SJCRH30 (cell line): ENCODE measurements around the gene RSPO3. TPM values are rescaled to one million over a fixed set of nuclear protein-coding genes. Genes with fewer than 3 reads are reported as not detected.

Experiments
- DNase-seq, 2 experiments: peaks; one replicate each; pipeline ENCODE4 v3.0.0-alpha.2; 2015 to 2020
- H3K27ac ChIP-seq: fragments of 250-450 bp; sonication (Bioruptor Pico); 2 replicates; pipeline ENCODE4 v1.5.1; 2020; ENCODE audit warnings: mild to moderate bottlenecking, moderate library complexity
- H3K27me3 ChIP-seq: fragments of 250-450 bp; sonication (Bioruptor Pico); 2 replicates; pipeline ENCODE4 v1.5.1; 2020; ENCODE audit warnings: mild to moderate bottlenecking, moderate library complexity
- H3K36me3 ChIP-seq: fragments of 250-450 bp; sonication (Bioruptor Pico); 2 replicates; pipeline ENCODE4 v1.5.1; 2020; ENCODE audit warnings: mild to moderate bottlenecking, moderate library complexity
- H3K4me1 ChIP-seq: fragments of 250-450 bp; sonication (Bioruptor Pico); 2 replicates; pipeline ENCODE4 v1.5.1; 2020; ENCODE audit warnings: mild to moderate bottlenecking, moderate library complexity
- H3K4me3 ChIP-seq: fragments of 250-450 bp; sonication (Bioruptor Pico); 2 replicates; pipeline ENCODE4 v1.5.1; 2020; ENCODE audit warnings: mild to moderate bottlenecking, moderate library complexity
- H3K9me3 ChIP-seq: fragments of 250-450 bp; sonication (Bioruptor Pico); replicated peaks from 2 replicates; pipeline ENCODE4 v1.5.1; 2020; ENCODE audit warnings: mild to moderate bottlenecking, moderate library complexity
- total RNA-seq: library from RNA; depleted of rRNA; stranded (reverse); fragments of >200 nt; shearing (Covaris generic); gene quantifications from 2 replicates; pipeline ENCODE4 v1.2.3, GENCODE V29; 2014; rRNA removed

Gene RSPO3, protein sequence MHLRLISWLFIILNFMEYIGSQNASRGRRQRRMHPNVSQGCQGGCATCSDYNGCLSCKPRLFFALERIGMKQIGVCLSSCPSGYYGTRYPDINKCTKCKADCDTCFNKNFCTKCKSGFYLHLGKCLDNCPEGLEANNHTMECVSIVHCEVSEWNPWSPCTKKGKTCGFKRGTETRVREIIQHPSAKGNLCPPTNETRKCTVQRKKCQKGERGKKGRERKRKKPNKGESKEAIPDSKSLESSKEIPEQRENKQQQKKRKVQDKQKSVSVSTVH
- total RNA-seq = not detected in 2 replicates

DNA sequence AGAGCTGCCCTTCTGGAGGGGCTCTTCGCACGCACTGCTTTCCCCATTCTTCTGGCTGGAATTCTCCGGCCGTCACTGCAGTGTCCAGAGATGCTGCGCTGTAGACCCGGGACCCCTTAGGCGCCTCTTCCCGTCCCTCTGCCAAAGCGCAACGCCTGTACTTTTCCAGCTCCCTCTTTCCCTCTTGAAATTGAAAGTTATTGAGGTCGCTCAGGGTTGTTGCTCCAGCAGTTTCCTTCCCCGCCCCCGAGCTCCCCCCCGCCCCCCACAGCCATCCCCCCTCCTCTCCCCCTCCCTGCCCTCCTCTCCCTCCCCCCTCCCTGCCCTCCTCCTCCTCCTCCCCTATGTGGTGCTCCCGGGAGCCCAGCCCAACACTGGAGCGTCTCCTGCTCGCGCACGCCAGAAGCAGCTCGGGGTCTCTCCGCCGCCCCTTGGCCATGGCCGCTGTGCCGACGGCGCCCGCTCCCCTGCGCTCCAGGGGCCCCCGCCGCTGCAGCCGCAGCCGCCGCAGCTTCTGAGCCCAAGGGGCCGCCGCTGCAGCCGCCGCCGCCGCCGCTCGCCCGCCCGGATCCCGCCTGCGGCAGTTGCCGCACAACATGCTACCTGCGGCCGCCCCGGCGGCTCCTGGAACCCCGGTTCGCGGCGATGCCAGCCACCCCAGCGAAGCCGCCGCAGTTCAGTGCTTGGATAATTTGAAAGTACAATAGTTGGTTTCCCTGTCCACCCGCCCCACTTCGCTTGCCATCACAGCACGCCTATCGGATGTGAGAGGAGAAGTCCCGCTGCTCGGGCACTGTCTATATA is at the start of gene RSPO3:
Gene RSPO3, plus strand, starts transcription at position 374 of the 804 bp plus-strand sequence. CDS start 522 bp downstream, outside the sequence.
- DNase-seq = peak; percentile 7 to 13
- no peak within 1 kb of the TSS for H3K27ac ChIP-seq
- peaks cover 12% of the 10 kb centered on the region for H3K27me3 ChIP-seq

DNA sequence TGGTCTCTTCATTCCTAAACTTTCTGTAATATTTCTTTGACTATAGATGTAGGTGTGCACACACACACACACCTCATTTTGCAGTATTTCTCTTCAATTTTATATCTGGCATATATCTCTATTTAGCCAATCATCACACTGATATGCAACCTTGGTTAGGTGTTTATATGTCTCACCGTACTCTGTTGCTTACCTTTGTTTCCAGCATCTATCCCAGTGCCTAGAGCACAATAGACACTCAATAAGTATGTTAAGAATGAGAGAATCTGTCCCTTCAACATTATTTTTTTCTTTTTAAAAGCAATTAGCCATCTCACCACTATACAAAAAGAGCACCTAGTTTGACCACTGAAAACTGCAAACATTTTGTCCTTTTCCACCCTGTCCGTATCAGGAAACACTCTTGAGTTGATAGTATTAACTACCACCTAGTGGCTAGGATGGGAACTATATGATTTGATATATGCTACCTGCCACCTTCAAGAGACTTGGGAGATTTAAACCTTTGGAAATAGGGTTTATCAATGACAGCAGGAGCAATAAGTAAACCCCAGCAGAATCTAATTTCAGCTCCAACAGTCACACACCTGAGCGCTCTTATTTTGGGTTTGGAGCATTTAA is 48.7 kb upstream of the RSPO3 start:
- Histone ChIP-seq H3K4me3 (no peak overlapping the region), H3K36me3 (no peaks in the 10 kb centered on the region), H3K4me1 (no peaks in the 10 kb centered on the region), H3K9me3 (no peaks in the 10 kb centered on the region), H3K27me3 (no peaks in the 10 kb centered on the region), H3K27ac (no peak overlapping the region)
- peak in 1 of 2 experiments; percentile 28 for DNase-seq

More for the DNA sequence above, at the start of gene RSPO3:
- Histone ChIP-seq H3K36me3 (no peaks in the 10 kb centered on the region), H3K9me3 (0 out of 2 replicates have a peak, but pooled peaks cover 3% of the 10 kb centered on the region), H3K4me3 (peak within 1 kb of the TSS; percentile 36), H3K4me1 (no peaks in the 10 kb centered on the region)

- no peak for DNase-seq
- Histone ChIP-seq H3K4me1 (no peaks in the 10 kb centered on the region), H3K27ac (no peak overlapping the region), H3K4me3 (no peak overlapping the region), H3K36me3 (no peaks in the 10 kb centered on the region), H3K27me3 (no peaks in the 10 kb centered on the region), H3K9me3 (no peaks in the 10 kb centered on the region)
Measured at GRCh38 chr6:127073222-127073621, 45.2 kb upstream of the RSPO3 start.

DNA sequence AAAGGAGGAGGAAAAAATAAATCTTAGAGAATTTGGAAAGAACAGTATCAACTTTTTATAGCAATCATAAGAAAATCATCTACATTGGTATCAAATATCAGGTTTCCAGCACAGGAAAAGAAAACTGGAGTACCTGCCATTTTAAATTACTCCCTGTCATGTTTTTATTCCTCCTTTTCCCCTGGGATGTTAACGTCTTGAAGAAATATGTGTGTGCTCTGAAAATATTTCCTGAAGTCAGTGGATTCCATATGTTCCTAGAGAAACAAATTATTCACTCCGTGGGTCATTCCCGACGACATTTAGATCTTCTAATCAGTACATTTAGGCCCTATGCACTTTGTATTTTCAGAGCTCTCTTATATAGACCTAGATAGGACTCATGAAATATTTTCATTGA is 42.0 kb upstream of the RSPO3 start:
- Histone ChIP-seq H3K4me3 (no peak overlapping the region), H3K36me3 (no peaks in the 10 kb centered on the region), H3K27ac (no peak overlapping the region), H3K4me1 (no peaks in the 10 kb centered on the region), H3K27me3 (no peaks in the 10 kb centered on the region), H3K9me3 (no peaks in the 10 kb centered on the region)
- DNase-seq = no peak

- Histone ChIP-seq H3K27ac (no peak overlapping the region), H3K4me1 (no peaks in the 10 kb centered on the region), H3K4me3 (no peak overlapping the region), H3K36me3 (no peaks in the 10 kb centered on the region), H3K9me3 (no peaks in the 10 kb centered on the region), H3K27me3 (no peaks in the 10 kb centered on the region)
- no peak for DNase-seq
Measured at GRCh38 chr6:127077886-127078285, 40.6 kb upstream of the RSPO3 start.

DNA sequence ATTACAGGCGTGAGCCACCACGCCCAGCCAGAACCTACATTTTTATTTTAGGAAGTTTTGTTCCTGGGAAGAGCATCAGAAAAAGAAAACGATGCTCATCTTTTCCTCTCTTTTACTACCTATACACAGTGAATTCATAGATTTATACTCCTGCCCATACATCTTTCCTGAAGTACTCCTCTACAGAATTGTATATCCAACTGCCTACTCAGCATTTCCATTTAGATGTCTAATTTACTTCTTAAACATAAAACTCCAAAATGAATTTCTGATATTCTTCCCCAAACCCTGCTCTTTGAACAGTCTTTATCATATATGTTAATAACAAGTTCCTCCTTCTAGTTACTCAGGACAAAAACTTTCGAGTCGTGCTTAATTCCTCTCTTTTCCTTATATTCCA is 39.8 kb upstream of the RSPO3 start:
- no peaks in the 10 kb centered on the region for H3K27me3 ChIP-seq
- no peak for DNase-seq

DNA sequence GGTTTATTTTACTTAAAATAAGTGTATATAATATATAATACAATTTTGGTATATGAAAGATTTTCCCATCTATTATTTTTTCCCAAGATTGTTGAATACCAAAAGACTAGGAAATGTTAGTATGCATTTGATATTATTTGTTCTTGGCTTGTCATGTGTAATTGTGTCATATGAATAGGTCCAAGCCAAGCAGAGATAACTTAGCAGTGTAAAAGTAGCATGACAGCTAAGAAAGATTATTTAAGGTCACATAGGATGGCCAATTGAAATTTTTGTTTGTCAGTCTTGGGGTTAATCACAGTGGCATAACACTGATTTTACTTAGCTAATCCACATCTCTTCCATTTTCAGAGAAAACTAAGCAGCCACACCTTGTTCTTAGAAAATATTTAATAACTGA is 38.8 kb upstream of the RSPO3 start:
- H3K4me1 ChIP-seq = no peaks in the 10 kb centered on the region
- H3K9me3 ChIP-seq = no peaks in the 10 kb centered on the region
- no peak overlapping the region for H3K4me3 ChIP-seq
- no peaks in the 10 kb centered on the region for H3K27me3 ChIP-seq
- no peak for DNase-seq
- no peak overlapping the region for H3K27ac ChIP-seq
- no peaks in the 10 kb centered on the region for H3K36me3 ChIP-seq

More for the DNA sequence above, 39.8 kb upstream of the RSPO3 start:
- Histone ChIP-seq H3K9me3 (no peaks in the 10 kb centered on the region), H3K36me3 (no peaks in the 10 kb centered on the region), H3K27ac (no peak overlapping the region), H3K4me1 (no peaks in the 10 kb centered on the region), H3K4me3 (no peak overlapping the region)

- H3K36me3 ChIP-seq = no peaks in the 10 kb centered on the region
- no peak overlapping the region for H3K4me3 ChIP-seq
Measured at GRCh38 chr6:127080081-127080480, 38.4 kb upstream of the RSPO3 start.

DNA sequence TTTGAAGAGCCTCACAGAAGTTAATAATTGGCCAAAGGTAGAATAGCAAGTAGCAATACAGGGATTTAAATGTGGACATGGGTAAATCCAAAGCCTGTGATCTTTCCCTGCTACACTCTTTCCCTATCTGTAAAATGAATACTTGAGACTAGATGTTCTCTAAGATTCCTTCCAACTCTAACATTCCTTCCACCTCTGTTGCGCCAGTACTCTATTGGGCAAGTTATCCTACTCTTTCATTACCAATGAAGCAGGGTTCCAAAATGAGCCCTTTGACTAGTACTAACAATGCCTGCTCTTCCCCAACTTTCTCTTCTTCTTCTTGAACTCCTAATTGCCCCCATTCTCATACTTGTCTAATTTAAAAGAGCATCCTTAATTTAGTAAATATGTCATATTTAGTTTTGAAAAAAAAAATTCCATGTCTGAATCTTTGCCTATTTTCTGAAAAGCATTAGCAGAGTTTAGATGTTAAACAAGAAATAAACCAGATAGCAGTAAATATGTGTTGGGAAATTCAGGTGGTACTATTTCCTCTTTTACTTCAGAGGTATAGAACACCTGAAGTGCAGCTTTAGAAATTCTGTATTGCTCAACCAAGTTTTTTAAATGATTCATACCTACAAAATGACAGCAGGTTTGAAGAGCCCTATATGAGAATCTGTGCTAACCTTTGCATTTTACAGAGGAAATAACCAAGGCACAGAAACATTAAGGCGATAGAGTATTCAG is 35.1 kb upstream of the RSPO3 start:
- no peak for DNase-seq
- Histone ChIP-seq H3K27me3 (no peaks in the 10 kb centered on the region), H3K4me3 (no peak overlapping the region), H3K4me1 (no peaks in the 10 kb centered on the region), H3K36me3 (no peaks in the 10 kb centered on the region), H3K9me3 (no peaks in the 10 kb centered on the region), H3K27ac (no peak overlapping the region)

More at GRCh38 chr6:127080081-127080480, 38.4 kb upstream of the RSPO3 start:
- H3K27ac ChIP-seq = no peak overlapping the region
- H3K4me1 ChIP-seq = no peaks in the 10 kb centered on the region
- no peaks in the 10 kb centered on the region for H3K27me3 ChIP-seq
- no peak for DNase-seq
- no peaks in the 10 kb centered on the region for H3K9me3 ChIP-seq

DNA sequence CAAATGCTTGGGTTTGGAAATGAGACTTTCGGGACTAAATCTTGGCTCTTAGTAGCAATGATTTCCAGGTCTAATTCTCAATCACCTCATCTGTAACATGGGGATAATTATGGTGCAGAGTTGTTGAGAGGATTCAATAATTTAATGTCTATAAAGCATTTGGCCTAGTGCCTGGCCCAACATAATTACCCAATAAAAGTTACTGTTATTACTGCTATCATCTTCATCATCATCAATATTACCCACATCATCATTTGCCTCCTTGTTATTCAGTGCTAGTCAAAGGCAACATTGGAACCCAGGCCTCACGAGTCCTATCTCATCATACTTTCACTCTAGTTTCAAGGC is 34.5 kb upstream of the RSPO3 start:
- no peaks in the 10 kb centered on the region for H3K27me3 ChIP-seq
- no peak overlapping the region for H3K27ac ChIP-seq
- H3K4me1 ChIP-seq = no peaks in the 10 kb centered on the region
- H3K36me3 ChIP-seq = no peaks in the 10 kb centered on the region
- H3K4me3 ChIP-seq = no peak overlapping the region
- no peak for DNase-seq
- no peaks in the 10 kb centered on the region for H3K9me3 ChIP-seq

DNA sequence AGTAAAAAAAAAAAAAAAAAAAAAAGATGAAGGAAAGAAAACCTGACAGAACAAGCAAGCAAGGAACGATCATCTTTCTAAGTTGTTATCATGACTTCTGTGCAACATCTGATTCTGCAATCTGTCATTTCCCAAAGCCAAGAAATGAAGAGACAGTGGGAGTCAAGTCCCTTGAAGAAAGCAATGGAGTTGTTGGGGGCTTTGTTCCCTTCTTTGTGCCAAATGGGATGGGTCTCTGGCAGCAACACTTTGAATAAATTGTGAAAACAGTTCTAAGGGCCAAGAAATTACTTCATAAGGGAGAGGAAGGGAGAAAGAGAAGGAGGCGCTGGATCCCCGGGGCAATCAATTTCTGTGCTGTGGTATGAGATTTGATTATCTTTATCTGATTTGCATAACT is 33.3 kb upstream of the RSPO3 start:
- H3K4me1 ChIP-seq = no peaks in the 10 kb centered on the region
- H3K4me3 ChIP-seq = no peak overlapping the region
- no peaks in the 10 kb centered on the region for H3K36me3 ChIP-seq
- DNase-seq = no peak
- no peaks in the 10 kb centered on the region for H3K9me3 ChIP-seq
- no peaks in the 10 kb centered on the region for H3K27me3 ChIP-seq
- no peak overlapping the region for H3K27ac ChIP-seq

GRCh38 chr6:127090051-127090450 is 28.4 kb upstream of the RSPO3 start:
- Histone ChIP-seq H3K27ac (no peak overlapping the region), H3K4me3 (no peak overlapping the region), H3K36me3 (no peaks in the 10 kb centered on the region), H3K4me1 (no peaks in the 10 kb centered on the region), H3K9me3 (no peaks in the 10 kb centered on the region), H3K27me3 (peaks cover 3% of the 10 kb centered on the region; the same call in 1 of the 2 replicates)
- no peak for DNase-seq

DNA sequence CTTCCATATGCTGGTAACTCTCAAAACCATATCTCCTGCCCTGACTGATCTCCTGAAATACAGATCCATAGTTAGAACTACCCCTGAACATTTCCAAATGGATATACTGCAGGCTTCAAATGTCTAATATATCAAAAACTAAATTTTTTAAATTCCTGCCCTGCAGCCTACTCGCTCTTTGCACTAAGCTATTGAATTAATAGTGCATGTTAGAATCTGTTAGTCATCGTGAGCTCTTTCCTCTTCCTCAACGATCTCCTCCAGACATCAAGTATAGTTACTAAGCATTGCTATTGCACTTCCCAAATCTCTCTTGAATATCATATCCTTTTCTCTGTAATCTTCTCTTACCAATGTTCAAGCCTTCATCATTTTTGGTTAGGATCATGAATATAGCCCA is 26.0 kb upstream of the RSPO3 start:
- no peaks in the 10 kb centered on the region for H3K9me3 ChIP-seq
- no peak overlapping the region for H3K4me3 ChIP-seq
- no peaks in the 10 kb centered on the region for H3K4me1 ChIP-seq
- H3K27ac ChIP-seq = no peak overlapping the region
- H3K36me3 ChIP-seq = no peaks in the 10 kb centered on the region
- no peak for DNase-seq
- H3K27me3 ChIP-seq = peaks cover 3% of the 10 kb centered on the region; the same call in 1 of the 2 replicates

GRCh38 chr6:127094791-127095190 is 23.7 kb upstream of the RSPO3 start:
- no peak overlapping the region for H3K4me3 ChIP-seq
- peaks cover 3% of the 10 kb centered on the region for H3K27me3 ChIP-seq
- no peaks in the 10 kb centered on the region for H3K4me1 ChIP-seq
- no peaks in the 10 kb centered on the region for H3K9me3 ChIP-seq
- no peak for DNase-seq
- H3K27ac ChIP-seq = no peak overlapping the region
- H3K36me3 ChIP-seq = no peaks in the 10 kb centered on the region

GRCh38 chr6:127096167-127096566 is 22.3 kb upstream of the RSPO3 start:
- Histone ChIP-seq H3K4me1 (no peaks in the 10 kb centered on the region), H3K9me3 (no peaks in the 10 kb centered on the region), H3K4me3 (no peak overlapping the region), H3K27me3 (peaks cover 3% of the 10 kb centered on the region), H3K27ac (no peak overlapping the region), H3K36me3 (no peaks in the 10 kb centered on the region)
- DNase-seq = no peak
